IMR-90 (cell line): Measurements from ENCODE around the gene PRKAG2. TPM values are rescaled to one million over a fixed set of nuclear protein-coding genes. Genes with fewer than 3 reads are reported as not detected.

Experiments
- ATAC-seq: fragments of 200-7000 bp; cut with Tn5 transposase; 2 replicates; pipeline ENCODE4 v1.9.1; 2020; ENCODE audit warnings: low read depth, mild to moderate bottlenecking, moderate library complexity
- BruUV-seq: library from RNA; stranded (reverse); fragments of 400-500 nt; replicated peaks from 2 replicates; lab custom pipeline; 2021; lab: Mats Ljungman, UMichigan
- CTCF ChIA-PET: fragments of 300-600 bp; formaldehyde crosslinking; extraction: SDS; loops from one replicate; lab custom pipeline; 2021; ENCODE audit warnings: antibody characterized with exemption; lab: Yijun Ruan, JAX
- POLR2A ChIA-PET: fragments of 300-600 bp; sonication (Branson Sonifier 250); formaldehyde crosslinking; loops from one replicate; lab custom pipeline; 2022; ENCODE audit warnings: antibody characterized with exemption; ENCODE audit not compliant: unreplicated experiment; lab: Charles Lee
- DNase-seq: peaks from one replicate; pipeline ENCODE4 v3.0.0; 2013
- H2AFZ ChIP-seq: replicated peaks from 2 replicates; pipeline ENCODE3; 2013; ENCODE audit warnings: low read length, mild to moderate bottlenecking; ENCODE audit not compliant: poor library complexity
- H2AK5ac ChIP-seq: 2 replicates; pipeline ENCODE4 v1.6.1; 2013; ENCODE audit warnings: low read depth, low read length, inconsistent platforms
- H2AK9ac ChIP-seq: replicated peaks from 2 replicates; pipeline ENCODE3; 2013; ENCODE audit warnings: mild to moderate bottlenecking, low read depth, low read length, moderate library complexity; ENCODE audit not compliant: poor library complexity
- H2BK120ac ChIP-seq: 2 replicates; pipeline ENCODE4 v1.6.1; 2013; ENCODE audit warnings: low read depth, low read length, inconsistent platforms
- H2BK15ac ChIP-seq: 3 replicates; pipeline ENCODE4 v1.6.1; 2013; ENCODE audit warnings: low read depth, low read length, inconsistent platforms
- H2BK20ac ChIP-seq: 2 replicates; pipeline ENCODE4 v1.6.1; 2013; ENCODE audit warnings: low read depth, mild to moderate bottlenecking, inconsistent platforms, low read length, moderate library complexity
- H2BK5ac ChIP-seq: 2 replicates; pipeline ENCODE4 v1.6.1; 2013; ENCODE audit warnings: mild to moderate bottlenecking, low read depth, low read length, inconsistent platforms; ENCODE audit not compliant: poor library complexity, severe bottlenecking
- H3K14ac ChIP-seq: replicated peaks from 2 replicates; pipeline ENCODE4 v1.6.1; 2013; ENCODE audit warnings: low read depth, low read length, inconsistent platforms
- H3K18ac ChIP-seq: 2 replicates; pipeline ENCODE4 v1.6.1; 2013; ENCODE audit warnings: low read depth, low read length, control low read depth
- H3K23ac ChIP-seq: 2 replicates; pipeline ENCODE4 v1.6.1; 2013; ENCODE audit warnings: low read depth, low read length, inconsistent platforms
- H3K27ac ChIP-seq: 2 replicates; pipeline ENCODE4 v1.5.1; 2013; ENCODE audit warnings: mild to moderate bottlenecking, control low read depth, low read length; ENCODE audit not compliant: insufficient read depth
- H3K27me3 ChIP-seq: 2 replicates; pipeline ENCODE4 v1.6.1; 2013; ENCODE audit warnings: low read length; ENCODE audit not compliant: control insufficient read depth, insufficient read depth
- H3K36me3 ChIP-seq: 2 replicates; pipeline ENCODE4 v1.6.1; 2013; ENCODE audit warnings: low read length, mixed read lengths; ENCODE audit not compliant: control insufficient read depth, insufficient read depth
- H3K4ac ChIP-seq: 2 replicates; pipeline ENCODE4 v1.6.1; 2013; ENCODE audit warnings: low read depth, low read length, inconsistent platforms
- H3K4me1 ChIP-seq: 2 replicates; pipeline ENCODE4 v1.6.1; 2013; ENCODE audit warnings: low read length, mixed read lengths; ENCODE audit not compliant: control insufficient read depth, insufficient read depth
- H3K4me2 ChIP-seq: 2 replicates; pipeline ENCODE4 v1.6.1; 2013; ENCODE audit warnings: low read depth, mild to moderate bottlenecking, control low read depth, low read length, moderate library complexity
- H3K4me3 ChIP-seq: 2 replicates; pipeline ENCODE4 v1.5.1; 2013; ENCODE audit warnings: low read depth, mild to moderate bottlenecking, control low read depth, low read length, moderate library complexity; ENCODE audit not compliant: insufficient read depth
- H3K56ac ChIP-seq: 2 replicates; pipeline ENCODE4 v1.6.1; 2013; ENCODE audit warnings: low read length, inconsistent platforms; ENCODE audit not compliant: insufficient read depth; ENCODE audit errors: extremely low read depth
- H3K79me1 ChIP-seq, 2 experiments: 2 replicates each; pipeline ENCODE4 v1.6.1; 2013; ENCODE audit warnings: low read length in 2 of 2, inconsistent platforms in 1 of 2, low read depth in 1 of 2
- H3K9ac ChIP-seq: 2 replicates; pipeline ENCODE4 v1.6.1; 2013; ENCODE audit warnings: low read depth, low read length, control low read depth
- H3K9me1 ChIP-seq: 2 replicates; pipeline ENCODE4 v1.6.1; 2013; ENCODE audit warnings: low read length, inconsistent platforms; ENCODE audit not compliant: insufficient read depth
- H3K9me3 ChIP-seq: 2 replicates; pipeline ENCODE4 v1.6.1; 2013; ENCODE audit warnings: low read length; ENCODE audit not compliant: control insufficient read depth, insufficient read depth
- H4K20me1 ChIP-seq: 2 replicates; pipeline ENCODE4 v1.6.1; 2013; ENCODE audit warnings: low read length, inconsistent platforms; ENCODE audit not compliant: insufficient read depth
- H4K5ac ChIP-seq: 2 replicates; pipeline ENCODE4 v1.6.1; 2013; ENCODE audit warnings: mild to moderate bottlenecking, low read depth, low read length, control low read depth
- H4K8ac ChIP-seq, 2 experiments: 2 replicates each; pipeline ENCODE4 v1.6.1; 2013; ENCODE audit warnings: low read depth in 2 of 2, low read length in 2 of 2, control low read depth in 1 of 2, inconsistent platforms in 1 of 2
- H4K91ac ChIP-seq: 2 replicates; pipeline ENCODE4 v1.6.1; 2013; ENCODE audit warnings: low read depth, low read length, inconsistent platforms; ENCODE audit not compliant: insufficient read depth
- BHLHE40 ChIP-seq: fragments of 150-350 bp; IDR thresholded peaks from 2 replicates; pipeline ENCODE4 v1.6.1; 2016; ENCODE audit warnings: mild to moderate bottlenecking, low read depth, low read length
- MAZ ChIP-seq: IDR thresholded peaks from 2 replicates; pipeline ENCODE4 v1.6.1; 2012; ENCODE audit warnings: low read depth, mild to moderate bottlenecking, low read length, improper control_type of control experiment, moderate library complexity, borderline replicate concordance
- SMC3 ChIP-seq: fragments of 150-350 bp; IDR thresholded peaks from 2 replicates; pipeline ENCODE4 v1.6.1; 2016; ENCODE audit warnings: low read depth, mild to moderate bottlenecking, antibody characterized with exemption, low read length, moderate library complexity
- WGBS, 2 experiments: methylation state at CpG; one replicate each; pipeline versions ENCODE4 v1.1.5 to v1.1.7; 2013; ENCODE audit warnings: missing lambda C conversion rate in 2 of 2; ENCODE audit not compliant: insufficient read length in 1 of 2; ENCODE audit errors: extremely low coverage in 2 of 2; 5-methylcytosine and 5-hydroxymethylcytosine counted together
- dilution Hi-C: fragments of 300-500 bp; cut with HindIII; formaldehyde crosslinking; loops from one replicate; pipeline ENCODE4 v1.14.3; 2018; ENCODE audit warnings: low sequenced_read_pairs; ENCODE audit not compliant: unreplicated experiment
- in situ Hi-C: fragments of 300-500 bp; cut with MboI; formaldehyde crosslinking; loops from 3 replicates; pipeline ENCODE4 v1.14.3; 2019; ENCODE audit warnings: low sequenced_read_pairs, inconsistent platforms, mixed read lengths
- intact Hi-C: fragments of 100-400 bp; cut with micrococcal nuclease; formaldehyde crosslinking; loops from 2 replicates; pipeline ENCODE4 v1.10.0; 2022
- polyA plus RNA-seq, 3 experiments: library from polyadenylated mRNA; depleted of rRNA; stranded (reverse); fragments of >200 nt; gene quantifications; 2 replicates each; pipeline ENCODE4 v1.2.3, GENCODE V29; 2012; ENCODE audit warnings: low replicate concordance in 1 of 3
- total RNA-seq: library from RNA; depleted of rRNA; stranded (reverse); fragments of >200 nt; gene quantifications from 2 replicates; pipeline ENCODE4 v1.2.3, GENCODE V29; 2012

PRKAG2 gene
- total and polyA plus RNA-seq, 2 of the 4 experiments (the other 2 are of a cell fraction), result 15.4 to 21.6 TPM

- Histone ChIP-seq H2AK5ac (no peak overlapping the region), H2AK9ac (no peak overlapping the region), H3K79me1 (peaks cover 9 to 19% of the 10 kb centered on the region in 2 experiments), H4K91ac (no peak overlapping the region), H4K20me1 (no peaks in the 10 kb centered on the region), H3K18ac (no peak overlapping the region), H3K9me1 (peaks cover 10% of the 10 kb centered on the region), H3K4me2 (no peak overlapping the region), H3K14ac (no peak overlapping the region), H3K27me3 (no peaks in the 10 kb centered on the region), H3K9me3 (peaks cover 2% of the 10 kb centered on the region; the same call in 1 of the 2 replicates), H3K4me3 (no peak overlapping the region), H2BK120ac (no peak overlapping the region), H3K27ac (no peak overlapping the region), H3K36me3 (no peaks in the 10 kb centered on the region), H3K4me1 (peaks cover 3% of the 10 kb centered on the region), H3K56ac (no peak overlapping the region), H2AFZ (no peak overlapping the region), H4K8ac (no peak overlapping the region), H2BK5ac (no peak overlapping the region), H2BK15ac (no peak overlapping the region), H2BK20ac (no peak overlapping the region), H3K4ac (no peak overlapping the region), H3K9ac (no peak overlapping the region), H3K23ac (no peak overlapping the region), H4K5ac (no peak overlapping the region)
- TF ChIP-seq MAZ, result no peak
- no peak for TF ChIP-seq SMC3
- no peak for TF ChIP-seq BHLHE40
- DNase-seq (no peak), ATAC-seq (no peak)
- in situ Hi-C loops (no loop called here), dilution Hi-C loops (no loop called here), intact Hi-C loops (loop anchor here (5.0 kb wide), 1 partner anchor 172 kb away; no protein-coding TSS in a partner anchor)
- no CpG with 5 or more reads among the region's 2 CpGs for WGBS, 2 experiments
- ChIA-PET POLR2A (no interaction called here), CTCF (no interaction called here)
- BruUV-seq, result no TSS peak
Measured at GRCh38 chr7:151634643-151635042, 242.3 kb downstream of the PRKAG2 start.
